GM23338 (cell line): ENCODE results near the gene PNPLA7. TPM values are rescaled to one million over a fixed set of nuclear protein-coding genes. Genes with fewer than 3 reads are reported as not detected.

ENCODE experiments used
- ATAC-seq: fragments of 200-7000 bp; cut with Tn5 transposase; 3 replicates; pipeline ENCODE4 v1.9.1; 2020
- DNase-seq: peaks from one replicate; pipeline ENCODE4 v3.0.0-alpha.2; 2015; ENCODE audit warnings: low spot score
- H2AFZ ChIP-seq: fragments of 200-600 bp; sonication (generic); 2 replicates; pipeline ENCODE4 v1.8.0; 2016; ENCODE audit warnings: antibody characterized with exemption, mild to moderate bottlenecking, moderate library complexity
- H3F3A ChIP-seq: fragments of 200-600 bp; sonication (generic); replicated peaks from 2 replicates; pipeline ENCODE4 v1.8.0; 2017; ENCODE audit warnings: antibody characterized with exemption, mixed run types, low read depth
- H3K27ac ChIP-seq: fragments of 200-600 bp; sonication (generic); 2 replicates; pipeline ENCODE4 v1.6.1; 2016; ENCODE audit warnings: low read depth
- H3K27me3 ChIP-seq: fragments of 200-600 bp; sonication (generic); 2 replicates; pipeline ENCODE4 v1.8.0; 2016; ENCODE audit warnings: mild to moderate bottlenecking, mixed run types, moderate library complexity; ENCODE audit not compliant: insufficient read depth
- H3K36me3 ChIP-seq: fragments of 200-600 bp; sonication (generic); 2 replicates; pipeline ENCODE4 v1.8.0; 2016; ENCODE audit warnings: mild to moderate bottlenecking; ENCODE audit not compliant: insufficient read depth
- H3K4me1 ChIP-seq: fragments of 200-600 bp; sonication (generic); 2 replicates; pipeline ENCODE4 v1.8.0; 2016; ENCODE audit warnings: mild to moderate bottlenecking, moderate library complexity; ENCODE audit not compliant: insufficient read depth
- H3K4me2 ChIP-seq: fragments of 200-600 bp; sonication (generic); 2 replicates; pipeline ENCODE4 v1.7.1; 2017; ENCODE audit warnings: mixed run types
- H3K4me3 ChIP-seq: fragments of 200-600 bp; sonication (generic); 2 replicates; pipeline ENCODE4 v1.6.1; 2016; ENCODE audit warnings: mixed run types
- H3K79me2 ChIP-seq: fragments of 200-600 bp; sonication (generic); replicated peaks from 2 replicates; pipeline ENCODE4 v1.8.0; 2017; ENCODE audit warnings: mild to moderate bottlenecking; ENCODE audit not compliant: insufficient read depth
- H3K9me2 ChIP-seq: fragments of 200-600 bp; sonication (generic); 2 replicates; pipeline ENCODE4 v1.8.0; 2017; ENCODE audit not compliant: insufficient read depth
- H4K20me1 ChIP-seq: fragments of 200-600 bp; sonication (generic); replicated peaks from 2 replicates; pipeline ENCODE4 v1.8.0; 2017; ENCODE audit warnings: mild to moderate bottlenecking; ENCODE audit not compliant: insufficient read depth
- H3K27ac Mint-ChIP-seq: 2 replicates; pipeline ENCODE4 v1.8.0; 2020; ENCODE audit warnings: inconsistent platforms, mild to moderate bottlenecking, moderate library complexity, mixed read lengths
- H3K27me3 Mint-ChIP-seq: 3 replicates; pipeline ENCODE4 v1.8.0; 2022; ENCODE audit warnings: low read depth, mild to moderate bottlenecking, moderate library complexity, mixed read lengths, inconsistent platforms; ENCODE audit not compliant: insufficient read depth, poor library complexity
- H3K36me3 Mint-ChIP-seq: 3 replicates; pipeline ENCODE4 v1.8.0; 2021; ENCODE audit warnings: low read depth, mild to moderate bottlenecking, inconsistent platforms, moderate library complexity, mixed read lengths
- H3K4me1 Mint-ChIP-seq: 3 replicates; pipeline ENCODE4 v1.8.0; 2020; ENCODE audit warnings: mild to moderate bottlenecking, inconsistent platforms, mixed read lengths
- H3K4me3 Mint-ChIP-seq: 3 replicates; pipeline ENCODE4 v1.8.0; 2021; ENCODE audit warnings: moderate library complexity, mild to moderate bottlenecking, inconsistent platforms, mixed read lengths
- H3K9me3 Mint-ChIP-seq: 3 replicates; pipeline ENCODE4 v1.8.0; 2020; ENCODE audit warnings: moderate library complexity, mild to moderate bottlenecking, inconsistent platforms, mixed read lengths
- CREB1 ChIP-seq: fragments of 250-450 bp; sonication (Bioruptor Pico); IDR thresholded peaks from 2 replicates; pipeline ENCODE4 v1.5.0; 2020; ENCODE audit warnings: low read depth, mild to moderate bottlenecking, moderate library complexity
- CTCF ChIP-seq, 2 experiments: fragments of 200-600 bp in 1 of 2; sonication (generic) in 1 of 2; conservative IDR thresholded peaks; 2 replicates each; pipeline versions ENCODE4 v1.5.1 to v1.6.1; 2016 to 2017; ENCODE audit warnings: antibody characterized with exemption in 2 of 2, low read depth in 2 of 2, mild to moderate bottlenecking in 2 of 2, moderate library complexity in 1 of 2
- EZH2 ChIP-seq: fragments of 200-600 bp; sonication (generic); IDR thresholded peaks from one replicate; pipeline ENCODE4 v1.8.0; 2017; ENCODE audit warnings: antibody characterized with exemption, mild to moderate bottlenecking, low read depth; ENCODE audit not compliant: unreplicated experiment
- EZH2phosphoT487 ChIP-seq: fragments of 200-600 bp; sonication (generic); IDR thresholded peaks from one replicate; pipeline ENCODE4 v1.8.1; 2018; ENCODE audit warnings: antibody characterized with exemption; ENCODE audit not compliant: unreplicated experiment
- JUNB ChIP-seq: IDR thresholded peaks from one replicate; pipeline ENCODE4 v1.6.1; 2016; ENCODE audit warnings: antibody characterized with exemption; ENCODE audit not compliant: unreplicated experiment
- REST ChIP-seq: IDR thresholded peaks from one replicate; pipeline ENCODE4 v1.6.1; 2018; ENCODE audit warnings: antibody characterized with exemption; ENCODE audit not compliant: unreplicated experiment
- STAT1 ChIP-seq: IDR thresholded peaks from one replicate; pipeline ENCODE4 v1.6.1; 2016; ENCODE audit warnings: antibody characterized with exemption; ENCODE audit not compliant: unreplicated experiment
- ZNF114 ChIP-seq: fragments of 250-450 bp; sonication (Bioruptor Pico); IDR thresholded peaks from 2 replicates; pipeline ENCODE4 v1.5.0; 2020; ENCODE audit warnings: mild to moderate bottlenecking, moderate library complexity
- ZNF331 ChIP-seq: fragments of 250-450 bp; sonication (Bioruptor Pico); IDR thresholded peaks from 2 replicates; pipeline ENCODE4 v1.5.0; 2020; ENCODE audit warnings: low read depth, mild to moderate bottlenecking, moderate library complexity
- polyA plus RNA-seq: library from polyadenylated mRNA; unstranded; fragments of >200 nt; fragmentation: Nextera tagmentation; extraction: Ambion mirVana; gene quantifications from 2 replicates; pipeline ENCODE4 v1.2.1, GENCODE V29; 2016
- total RNA-seq: library from RNA; depleted of rRNA; stranded (reverse); fragments of >200 nt; shearing (Covaris generic); gene quantifications from 2 replicates; pipeline ENCODE4 v1.2.3, GENCODE V29; 2014
- TF ChIP-seq, protein P1 (sequence below): fragments of 250-450 bp; sonication (Bioruptor Pico); IDR thresholded peaks from 2 replicates; pipeline ENCODE4 v1.5.0; 2020; ENCODE audit warnings: mild to moderate bottlenecking, moderate library complexity

Gene PNPLA7
- total and polyA plus RNA-seq, 2 experiments from 2014 or later, result 0.45 to 0.80 TPM

DNA sequence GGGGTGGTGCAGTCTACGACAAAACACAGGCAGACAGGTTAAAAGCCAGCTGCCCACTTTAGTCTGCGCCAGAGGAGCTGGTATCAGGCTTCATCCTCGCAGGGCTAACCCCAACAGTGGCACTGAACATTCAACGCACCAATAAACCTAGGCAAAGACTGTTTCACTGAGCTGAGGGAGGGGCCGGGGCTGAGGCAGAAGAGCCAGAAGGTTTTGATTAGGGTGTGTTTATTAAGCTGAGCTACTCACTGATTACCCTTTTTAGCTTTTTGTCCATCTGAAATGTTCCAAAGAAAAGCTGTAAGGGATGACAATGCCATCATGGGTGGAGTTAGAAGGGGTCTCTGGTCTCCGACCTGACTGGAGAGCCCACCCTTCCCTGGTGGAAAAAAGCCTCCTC is 38.7 kb upstream of the PNPLA7 start:
- Histone ChIP-seq H3K36me3 (peaks cover 15% of the 10 kb centered on the region), H3K27ac (no peak overlapping the region), H3K79me2 (peaks cover 17% of the 10 kb centered on the region), H3K4me3 (peak overlapping the region; percentile 79), H3K9me2 (no peaks in the 10 kb centered on the region), H4K20me1 (peaks cover 14% of the 10 kb centered on the region; the same call in 1 of the 2 replicates), H3K4me1 (peaks cover 9% of the 10 kb centered on the region), H3F3A (0 out of 2 replicates have a peak, but pooled peaks cover 7% of the 10 kb centered on the region), H2AFZ (no peak overlapping the region), H3K4me2 (peak overlapping the region; percentile 87), H3K27me3 (no peaks in the 10 kb centered on the region)
- no peak for TF ChIP-seq ZNF114 (CRISPR knock-in tag)
- no peak for TF ChIP-seq JUNB
- no peak for TF ChIP-seq REST
- no peak for TF ChIP-seq EZH2
- TF ChIP-seq ZNF331 (CRISPR knock-in tag), result no peak
- Mint-ChIP-seq H3K27me3 (peaks cover 15% of the 10 kb centered on the region), H3K27ac (no peak overlapping the region), H3K9me3 (peaks cover 2% of the 10 kb centered on the region; the same call in 1 of the 3 replicates), H3K4me3 (peak overlapping the region; percentile 88), H3K4me1 (peaks cover 5% of the 10 kb centered on the region; the same call in 2 of the 3 replicates), H3K36me3 (peaks cover 46% of the 10 kb centered on the region)
- ATAC-seq (no peak), DNase-seq (no peak)

GRCh38 chr9:137588311-137588710 is 38.1 kb upstream of the PNPLA7 start:
- H3K4me3 Mint-ChIP-seq, result peak overlapping the region; percentile 88; the same call in 2 of the 3 replicates
- peaks cover 15% of the 10 kb centered on the region for H3K36me3 ChIP-seq
- H3K4me1 Mint-ChIP-seq, result peaks cover 5% of the 10 kb centered on the region; the same call in 2 of the 3 replicates
- DNase-seq, result no peak
- no peak overlapping the region for H3K4me3 ChIP-seq
- H3K79me2 ChIP-seq, result peaks cover 17% of the 10 kb centered on the region
- peaks cover 18% of the 10 kb centered on the region for H3K27me3 Mint-ChIP-seq
- H3K4me2 ChIP-seq, result no peak overlapping the region
- H2AFZ ChIP-seq, result no peak overlapping the region
- H3K27ac ChIP-seq, result no peak overlapping the region
- 0 out of 2 replicates have a peak, but pooled peaks cover 7% of the 10 kb centered on the region for H3F3A ChIP-seq
- peaks cover 52% of the 10 kb centered on the region for H3K36me3 Mint-ChIP-seq
- H3K9me2 ChIP-seq, result no peaks in the 10 kb centered on the region
- peaks cover 9% of the 10 kb centered on the region for H3K4me1 ChIP-seq
- H3K9me3 Mint-ChIP-seq, result peaks cover 2% of the 10 kb centered on the region; the same call in 1 of the 3 replicates
- H3K27me3 ChIP-seq, result no peaks in the 10 kb centered on the region
- H4K20me1 ChIP-seq, result peaks cover 14% of the 10 kb centered on the region; the same call in 1 of the 2 replicates
- H3K27ac Mint-ChIP-seq, result no peak overlapping the region
- no peak for ATAC-seq
- TF ChIP-seq JUNB, result no peak
- TF ChIP-seq EZH2phosphoT487, result no peak
- TF ChIP-seq CTCF (conservative IDR thresholded peaks at IDR 0.05; ENCODE audit: low read depth in 2 of 2), result no peak
- TF ChIP-seq EZH2, result no peak
- no peak for TF ChIP-seq STAT1
- no peak for TF ChIP-seq CREB1 (CRISPR knock-in tag)
- no peak for TF ChIP-seq ZNF114 (CRISPR knock-in tag)
- TF ChIP-seq, protein P1, sequence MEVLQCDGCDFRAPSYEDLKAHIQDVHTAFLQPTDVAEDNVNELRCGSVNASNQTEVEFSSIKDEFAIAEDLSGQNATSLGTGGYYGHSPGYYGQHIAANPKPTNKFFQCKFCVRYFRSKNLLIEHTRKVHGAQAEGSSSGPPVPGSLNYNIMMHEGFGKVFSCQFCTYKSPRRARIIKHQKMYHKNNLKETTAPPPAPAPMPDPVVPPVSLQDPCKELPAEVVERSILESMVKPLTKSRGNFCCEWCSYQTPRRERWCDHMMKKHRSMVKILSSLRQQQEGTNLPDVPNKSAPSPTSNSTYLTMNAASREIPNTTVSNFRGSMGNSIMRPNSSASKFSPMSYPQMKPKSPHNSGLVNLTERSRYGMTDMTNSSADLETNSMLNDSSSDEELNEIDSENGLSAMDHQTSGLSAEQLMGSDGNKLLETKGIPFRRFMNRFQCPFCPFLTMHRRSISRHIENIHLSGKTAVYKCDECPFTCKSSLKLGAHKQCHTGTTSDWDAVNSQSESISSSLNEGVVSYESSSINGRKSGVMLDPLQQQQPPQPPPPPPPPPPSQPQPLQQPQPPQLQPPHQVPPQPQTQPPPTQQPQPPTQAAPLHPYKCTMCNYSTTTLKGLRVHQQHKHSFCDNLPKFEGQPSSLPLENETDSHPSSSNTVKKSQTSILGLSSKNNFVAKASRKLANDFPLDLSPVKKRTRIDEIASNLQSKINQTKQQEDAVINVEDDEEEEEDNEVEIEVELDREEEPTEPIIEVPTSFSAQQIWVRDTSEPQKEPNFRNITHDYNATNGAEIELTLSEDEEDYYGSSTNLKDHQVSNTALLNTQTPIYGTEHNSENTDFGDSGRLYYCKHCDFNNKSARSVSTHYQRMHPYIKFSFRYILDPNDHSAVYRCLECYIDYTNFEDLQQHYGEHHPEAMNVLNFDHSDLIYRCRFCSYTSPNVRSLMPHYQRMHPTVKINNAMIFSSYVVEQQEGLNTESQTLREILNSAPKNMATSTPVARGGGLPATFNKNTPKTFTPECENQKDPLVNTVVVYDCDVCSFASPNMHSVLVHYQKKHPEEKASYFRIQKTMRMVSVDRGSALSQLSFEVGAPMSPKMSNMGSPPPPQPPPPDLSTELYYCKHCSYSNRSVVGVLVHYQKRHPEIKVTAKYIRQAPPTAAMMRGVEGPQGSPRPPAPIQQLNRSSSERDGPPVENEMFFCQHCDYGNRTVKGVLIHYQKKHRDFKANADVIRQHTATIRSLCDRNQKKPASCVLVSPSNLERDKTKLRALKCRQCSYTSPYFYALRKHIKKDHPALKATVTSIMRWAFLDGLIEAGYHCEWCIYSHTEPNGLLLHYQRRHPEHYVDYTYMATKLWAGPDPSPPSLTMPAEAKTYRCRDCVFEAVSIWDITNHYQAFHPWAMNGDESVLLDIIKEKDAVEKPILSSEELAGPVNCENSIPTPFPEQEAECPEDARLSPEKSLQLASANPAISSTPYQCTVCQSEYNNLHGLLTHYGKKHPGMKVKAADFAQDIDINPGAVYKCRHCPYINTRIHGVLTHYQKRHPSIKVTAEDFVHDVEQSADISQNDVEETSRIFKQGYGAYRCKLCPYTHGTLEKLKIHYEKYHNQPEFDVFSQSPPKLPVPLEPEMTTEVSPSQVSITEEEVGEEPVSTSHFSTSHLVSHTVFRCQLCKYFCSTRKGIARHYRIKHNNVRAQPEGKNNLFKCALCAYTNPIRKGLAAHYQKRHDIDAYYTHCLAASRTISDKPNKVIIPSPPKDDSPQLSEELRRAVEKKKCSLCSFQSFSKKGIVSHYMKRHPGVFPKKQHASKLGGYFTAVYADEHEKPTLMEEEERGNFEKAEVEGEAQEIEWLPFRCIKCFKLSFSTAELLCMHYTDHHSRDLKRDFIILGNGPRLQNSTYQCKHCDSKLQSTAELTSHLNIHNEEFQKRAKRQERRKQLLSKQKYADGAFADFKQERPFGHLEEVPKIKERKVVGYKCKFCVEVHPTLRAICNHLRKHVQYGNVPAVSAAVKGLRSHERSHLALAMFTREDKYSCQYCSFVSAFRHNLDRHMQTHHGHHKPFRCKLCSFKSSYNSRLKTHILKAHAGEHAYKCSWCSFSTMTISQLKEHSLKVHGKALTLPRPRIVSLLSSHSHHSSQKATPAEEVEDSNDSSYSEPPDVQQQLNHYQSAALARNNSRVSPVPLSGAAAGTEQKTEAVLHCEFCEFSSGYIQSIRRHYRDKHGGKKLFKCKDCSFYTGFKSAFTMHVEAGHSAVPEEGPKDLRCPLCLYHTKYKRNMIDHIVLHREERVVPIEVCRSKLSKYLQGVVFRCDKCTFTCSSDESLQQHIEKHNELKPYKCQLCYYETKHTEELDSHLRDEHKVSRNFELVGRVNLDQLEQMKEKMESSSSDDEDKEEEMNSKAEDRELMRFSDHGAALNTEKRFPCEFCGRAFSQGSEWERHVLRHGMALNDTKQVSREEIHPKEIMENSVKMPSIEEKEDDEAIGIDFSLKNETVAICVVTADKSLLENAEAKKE (CRISPR knock-in tag), result no peak
